CD4-positive, alpha-beta T cell treated with Interleukin-15 for 4 hours (primary cell): ENCODE results near the gene NOP10.

Source experiments
- DNase-seq: peaks from one replicate; pipeline ENCODE4 v3.0.0-alpha.2; 2020; ENCODE audit warnings: low spot score

Gene NOP10

GRCh38 chr15:34331809-34332208, 11.1 kb downstream of the NOP10 start:
- peak; percentile 59 for DNase-seq

- no peak for DNase-seq
These were observed 12.7 kb downstream of the NOP10 start for GRCh38 chr15:34330279-34330678.

GRCh38 chr15:34329006-34329405, 13.9 kb downstream of the NOP10 start:
- no peak for DNase-seq

- DNase-seq = no peak
These were observed 15.0 kb downstream of the NOP10 start for GRCh38 chr15:34327906-34328305.

- no peak for DNase-seq
These were observed 17.6 kb downstream of the NOP10 start for GRCh38 chr15:34325368-34325767.

GRCh38 chr15:34324933-34325332, 18.0 kb downstream of the NOP10 start:
- no peak for DNase-seq

GRCh38 chr15:34323217-34323616, 19.7 kb downstream of the NOP10 start:
- no peak for DNase-seq

- peak; percentile 33 for DNase-seq
These were observed 24.5 kb downstream of the NOP10 start for GRCh38 chr15:34318277-34319079.

GRCh38 chr15:34314491-34315490, 28.1 kb downstream of the NOP10 start:
- no peak for DNase-seq

GRCh38 chr15:34311563-34311962, 31.4 kb downstream of the NOP10 start:
- DNase-seq = no peak

GRCh38 chr15:34304613-34305012, 38.3 kb downstream of the NOP10 start:
- no peak for DNase-seq

GRCh38 chr15:34301058-34301457, 41.9 kb downstream of the NOP10 start:
- DNase-seq = no peak

GRCh38 chr15:34297059-34297458, 45.9 kb downstream of the NOP10 start:
- no peak for DNase-seq

GRCh38 chr15:34292621-34293020, 50.3 kb downstream of the NOP10 start:
- DNase-seq = no peak
